ENCODE measurements around the gene GRIN3B.
A peak's percentile ranks its signal among the peaks of the same experiment; 100 is the strongest.

Gene GRIN3B

DNA sequence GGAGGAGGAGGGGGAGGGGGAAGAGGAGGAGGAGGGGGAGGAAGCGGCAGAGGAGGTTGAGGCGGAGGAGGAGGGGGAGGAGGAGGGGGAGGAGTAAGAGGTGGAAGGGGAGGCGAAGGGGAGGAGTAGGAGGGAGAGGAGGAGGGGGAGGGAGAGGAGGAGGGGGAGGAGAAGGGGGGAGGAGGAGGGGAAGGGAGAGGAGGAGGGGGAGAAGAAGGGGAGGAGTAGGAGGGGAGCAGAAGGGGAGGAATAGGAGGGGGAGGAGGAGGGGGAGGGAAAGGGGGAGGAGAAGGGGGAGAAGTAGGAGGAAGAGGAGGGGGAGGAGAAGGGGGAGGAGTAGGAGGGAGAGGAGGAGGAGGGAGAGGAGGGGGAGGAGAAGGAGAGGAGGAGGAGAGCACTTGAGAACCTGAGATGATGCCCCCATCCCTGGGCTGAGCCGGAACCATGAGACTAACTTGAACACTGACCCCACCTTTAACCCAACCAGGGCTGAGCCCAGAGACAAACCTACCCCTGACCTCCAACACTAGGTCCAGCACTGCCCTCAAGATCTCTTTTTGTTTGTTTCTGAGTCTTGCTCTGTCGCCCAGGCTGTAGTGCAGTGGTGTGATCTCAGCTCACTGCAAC is 52.2 kb downstream of the GRIN3B start:
- Histone ChIP-seq H3K27ac (ENCODE audit: extremely low read depth, low read depth, low read length) (no peak overlapping the region), H3K36me3 (ENCODE audit: control insufficient read depth in 2 of 2, insufficient read depth in 1 of 2, low read length in 2 of 2) (peaks cover 0 to 29% of the 10 kb centered on the region in 2 experiments; a peak in 1 of 3 replicates), H3K4me1 (ENCODE audit: control insufficient read depth, insufficient read depth, low read length) (no peaks in the 10 kb centered on the region), H3K9me3 (ENCODE audit: control insufficient read depth, insufficient read depth, low read depth, low read length) (no peaks in the 10 kb centered on the region), H3K4me3 (ENCODE audit: low read depth, low read length) (no peak overlapping the region)
- ChIA-PET CTCF (no interaction called here), POLR2A (no interaction called here)
- no peak for TF ChIP-seq ZNF121 (tag by site-specific recombination; IDR thresholded peaks at IDR 0.05)
- TF ChIP-seq, protein P1, sequence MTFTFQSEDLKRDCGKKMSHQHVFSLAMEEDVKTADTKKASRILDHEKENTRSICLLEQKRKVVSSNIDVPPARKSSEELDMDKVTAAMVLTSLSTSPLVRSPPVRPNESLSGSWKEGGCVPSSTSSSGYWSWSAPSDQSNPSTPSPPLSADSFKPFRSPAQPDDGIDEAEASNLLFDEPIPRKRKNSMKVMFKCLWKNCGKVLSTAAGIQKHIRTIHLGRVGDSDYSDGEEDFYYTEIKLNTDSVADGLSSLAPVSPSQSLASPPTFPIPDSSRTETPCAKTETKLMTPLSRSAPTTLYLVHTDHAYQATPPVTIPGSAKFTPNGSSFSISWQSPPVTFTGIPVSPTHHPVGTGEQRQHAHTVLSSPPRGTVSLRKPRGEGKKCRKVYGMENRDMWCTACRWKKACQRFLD (tag by site-specific recombination; IDR thresholded peaks at IDR 0.05), result no peak
- TF ChIP-seq ZNF24 (tag by site-specific recombination; IDR thresholded peaks at IDR 0.05), result no peak

DNA sequence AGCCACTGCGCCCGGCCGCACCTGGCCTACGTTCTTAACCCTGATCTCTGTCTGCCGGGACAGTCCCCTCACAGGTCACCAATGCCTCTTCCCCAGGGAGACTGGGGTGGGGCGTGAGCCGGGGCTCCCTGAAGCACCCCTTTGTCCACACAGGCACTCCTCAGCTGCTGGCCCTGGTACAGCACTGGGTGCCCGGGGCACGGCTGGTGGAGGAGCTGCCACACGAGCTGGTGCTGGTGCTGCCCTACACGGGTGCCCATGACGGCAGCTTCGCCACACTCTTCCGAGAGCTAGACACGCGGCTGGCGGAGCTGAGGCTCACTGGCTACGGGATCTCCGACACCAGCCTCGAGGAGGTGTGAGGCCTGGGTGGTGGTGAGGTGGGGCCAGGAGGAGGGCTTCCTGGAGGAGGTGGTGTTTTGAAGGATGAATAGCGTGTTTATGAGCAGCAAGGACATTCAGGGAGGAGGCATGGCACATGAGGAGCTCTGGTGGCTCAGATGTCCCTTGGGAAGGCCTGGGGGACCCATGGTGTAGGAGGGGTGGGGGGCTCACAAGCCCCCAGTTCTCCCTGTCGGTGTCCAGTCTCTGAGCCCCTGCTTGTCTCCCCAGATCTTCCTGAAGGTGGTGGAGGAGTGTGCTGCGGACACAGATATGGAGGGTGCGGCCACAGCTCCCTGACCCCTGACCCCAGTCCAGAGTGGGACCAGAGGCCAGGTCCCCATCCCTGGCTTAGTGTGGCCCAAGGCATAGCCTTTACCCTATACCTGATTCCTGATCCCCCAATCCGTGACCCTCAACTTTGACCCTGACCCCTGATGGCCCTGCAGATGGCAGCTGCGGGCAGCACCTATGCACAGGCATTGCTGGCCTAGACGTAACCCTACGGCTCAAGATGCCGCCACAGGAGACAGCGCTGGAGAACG is 53.2 kb downstream of the GRIN3B start:
- no peaks in the 10 kb centered on the region for H3K4me1 ChIP-seq (ENCODE audit: control insufficient read depth, insufficient read depth, low read length)
- TF ChIP-seq ZNF843 (tag by site-specific recombination; IDR thresholded peaks at IDR 0.05) (no peak), ZNF473 (tag by site-specific recombination; IDR thresholded peaks at IDR 0.05) (no peak), ZNF394 (tag by site-specific recombination; IDR thresholded peaks at IDR 0.05; ENCODE audit: borderline replicate concordance) (no peak), BCL11A (tag by site-specific recombination; IDR thresholded peaks at IDR 0.05; ENCODE audit: low read depth) (0 out of 2 replicates have a peak, but pooled peaks have one; percentile 67), BCL11B (tag by site-specific recombination; IDR thresholded peaks at IDR 0.05; ENCODE audit: low read depth) (peak; percentile 93)
- TF ChIP-seq, protein P2, sequence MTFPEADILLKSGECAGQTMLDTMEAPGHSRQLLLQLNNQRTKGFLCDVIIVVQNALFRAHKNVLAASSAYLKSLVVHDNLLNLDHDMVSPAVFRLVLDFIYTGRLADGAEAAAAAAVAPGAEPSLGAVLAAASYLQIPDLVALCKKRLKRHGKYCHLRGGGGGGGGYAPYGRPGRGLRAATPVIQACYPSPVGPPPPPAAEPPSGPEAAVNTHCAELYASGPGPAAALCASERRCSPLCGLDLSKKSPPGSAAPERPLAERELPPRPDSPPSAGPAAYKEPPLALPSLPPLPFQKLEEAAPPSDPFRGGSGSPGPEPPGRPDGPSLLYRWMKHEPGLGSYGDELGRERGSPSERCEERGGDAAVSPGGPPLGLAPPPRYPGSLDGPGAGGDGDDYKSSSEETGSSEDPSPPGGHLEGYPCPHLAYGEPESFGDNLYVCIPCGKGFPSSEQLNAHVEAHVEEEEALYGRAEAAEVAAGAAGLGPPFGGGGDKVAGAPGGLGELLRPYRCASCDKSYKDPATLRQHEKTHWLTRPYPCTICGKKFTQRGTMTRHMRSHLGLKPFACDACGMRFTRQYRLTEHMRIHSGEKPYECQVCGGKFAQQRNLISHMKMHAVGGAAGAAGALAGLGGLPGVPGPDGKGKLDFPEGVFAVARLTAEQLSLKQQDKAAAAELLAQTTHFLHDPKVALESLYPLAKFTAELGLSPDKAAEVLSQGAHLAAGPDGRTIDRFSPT (tag by site-specific recombination; IDR thresholded peaks at IDR 0.05), result peak; percentile 64
- POLR2A ChIA-PET, result no interaction called here
- no peak overlapping the region for H3K27ac ChIP-seq (ENCODE audit: extremely low read depth, low read depth, low read length)
- no peak overlapping the region for H3K4me3 ChIP-seq (ENCODE audit: low read depth, low read length)
- CTCF ChIA-PET, result interaction anchor here (1.0 kb wide), 2 partner anchors 14 to 187 kb away, joined by 3 to 4 read pairs; partner anchors contain the start of gene ABCA7
- H3K36me3 ChIP-seq (ENCODE audit: control insufficient read depth in 2 of 2, insufficient read depth in 1 of 2, low read length in 2 of 2), result peaks cover 0 to 36% of the 10 kb centered on the region in 2 experiments; a peak in 1 of 3 replicates
- H3K9me3 ChIP-seq (ENCODE audit: control insufficient read depth, insufficient read depth, low read depth, low read length), result no peaks in the 10 kb centered on the region

DNA sequence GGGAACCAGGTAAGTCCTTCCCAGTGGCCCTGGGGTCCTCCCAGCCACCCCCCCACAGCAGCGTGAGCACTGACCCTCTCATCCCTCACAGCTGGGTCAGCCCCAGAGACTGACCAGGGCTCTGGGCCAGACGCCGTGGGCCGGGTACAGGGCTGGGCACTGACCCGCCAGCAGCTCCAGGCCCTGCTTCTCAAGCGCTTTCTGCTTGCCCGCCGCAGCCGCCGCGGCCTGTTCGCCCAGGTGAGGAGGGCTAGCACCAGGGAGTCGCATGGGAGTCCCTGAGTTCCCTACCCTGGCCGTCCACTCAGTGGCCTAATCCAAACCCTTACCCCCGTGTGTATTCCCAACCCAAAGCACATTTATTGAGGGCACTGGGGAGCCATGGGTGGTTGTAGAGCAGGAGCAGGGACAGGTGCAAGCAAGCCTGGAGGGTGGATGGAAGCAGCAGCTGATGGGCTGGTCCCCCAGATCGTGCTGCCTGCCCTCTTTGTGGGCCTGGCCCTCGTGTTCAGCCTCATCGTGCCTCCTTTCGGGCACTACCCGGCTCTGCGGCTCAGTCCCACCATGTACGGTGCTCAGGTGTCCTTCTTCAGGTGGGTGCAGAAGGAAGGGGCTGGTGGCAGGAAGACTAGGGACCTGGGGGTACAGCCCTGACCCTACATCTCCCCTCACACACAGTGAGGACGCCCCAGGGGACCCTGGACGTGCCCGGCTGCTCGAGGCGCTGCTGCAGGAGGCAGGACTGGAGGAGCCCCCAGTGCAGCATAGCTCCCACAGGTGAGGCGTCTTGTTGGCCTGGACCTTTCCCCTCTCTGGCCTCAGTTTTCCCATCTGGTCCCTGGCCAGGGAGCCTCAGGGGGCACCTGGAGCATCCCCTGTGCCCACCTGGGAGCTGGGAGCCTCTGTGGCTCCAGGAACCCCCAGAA is 54.1 kb downstream of the GRIN3B start:
- peaks cover 0 to 41% of the 10 kb centered on the region in 2 experiments; a peak in 1 of 3 replicates for H3K36me3 ChIP-seq (ENCODE audit: control insufficient read depth in 2 of 2, insufficient read depth in 1 of 2, low read length in 2 of 2)
- ChIA-PET CTCF (interaction anchor here (1.0 kb wide), 2 partner anchors 14 to 186 kb away, joined by 3 to 4 read pairs; partner anchors contain the start of gene ABCA7), POLR2A (interaction anchor here (0.7 kb wide), 1 partner anchor 15 kb away, joined by 3 read pairs; the partner anchor contains the start of gene ABCA7)
- H3K4me1 ChIP-seq (ENCODE audit: control insufficient read depth, insufficient read depth, low read length), result no peaks in the 10 kb centered on the region
- H3K9me3 ChIP-seq (ENCODE audit: control insufficient read depth, insufficient read depth, low read depth, low read length), result no peaks in the 10 kb centered on the region
- no peak overlapping the region for H3K27ac ChIP-seq (ENCODE audit: extremely low read depth, low read depth, low read length)
- H3K4me3 ChIP-seq (ENCODE audit: low read depth, low read length), result no peak overlapping the region
- TF ChIP-seq ZNF654 (tag by site-specific recombination; IDR thresholded peaks at IDR 0.05; ENCODE audit: low read depth) (no peak), ZNF324 (tag by site-specific recombination; IDR thresholded peaks at IDR 0.05) (no peak), ZNF621 (tag by site-specific recombination; IDR thresholded peaks at IDR 0.05) (no peak), ZBTB21 (tag by site-specific recombination; IDR thresholded peaks at IDR 0.05) (no peak), SCRT1 (tag by site-specific recombination; IDR thresholded peaks at IDR 0.05; ENCODE audit: borderline replicate concordance) (no peak), ZNF184 (tag by site-specific recombination; IDR thresholded peaks at IDR 0.05) (no peak)
- TF ChIP-seq, protein P3, sequence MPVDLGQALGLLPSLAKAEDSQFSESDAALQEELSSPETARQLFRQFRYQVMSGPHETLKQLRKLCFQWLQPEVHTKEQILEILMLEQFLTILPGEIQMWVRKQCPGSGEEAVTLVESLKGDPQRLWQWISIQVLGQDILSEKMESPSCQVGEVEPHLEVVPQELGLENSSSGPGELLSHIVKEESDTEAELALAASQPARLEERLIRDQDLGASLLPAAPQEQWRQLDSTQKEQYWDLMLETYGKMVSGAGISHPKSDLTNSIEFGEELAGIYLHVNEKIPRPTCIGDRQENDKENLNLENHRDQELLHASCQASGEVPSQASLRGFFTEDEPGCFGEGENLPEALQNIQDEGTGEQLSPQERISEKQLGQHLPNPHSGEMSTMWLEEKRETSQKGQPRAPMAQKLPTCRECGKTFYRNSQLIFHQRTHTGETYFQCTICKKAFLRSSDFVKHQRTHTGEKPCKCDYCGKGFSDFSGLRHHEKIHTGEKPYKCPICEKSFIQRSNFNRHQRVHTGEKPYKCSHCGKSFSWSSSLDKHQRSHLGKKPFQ (tag by site-specific recombination; IDR thresholded peaks at IDR 0.05), result no peak
- TF ChIP-seq, protein P4, sequence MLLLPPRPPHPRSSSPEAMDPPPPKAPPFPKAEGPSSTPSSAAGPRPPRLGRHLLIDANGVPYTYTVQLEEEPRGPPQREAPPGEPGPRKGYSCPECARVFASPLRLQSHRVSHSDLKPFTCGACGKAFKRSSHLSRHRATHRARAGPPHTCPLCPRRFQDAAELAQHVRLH (tag by site-specific recombination; IDR thresholded peaks at IDR 0.05), result 0 out of 2 replicates have a peak, but pooled peaks have one; percentile 44
- TF ChIP-seq, protein P5, sequence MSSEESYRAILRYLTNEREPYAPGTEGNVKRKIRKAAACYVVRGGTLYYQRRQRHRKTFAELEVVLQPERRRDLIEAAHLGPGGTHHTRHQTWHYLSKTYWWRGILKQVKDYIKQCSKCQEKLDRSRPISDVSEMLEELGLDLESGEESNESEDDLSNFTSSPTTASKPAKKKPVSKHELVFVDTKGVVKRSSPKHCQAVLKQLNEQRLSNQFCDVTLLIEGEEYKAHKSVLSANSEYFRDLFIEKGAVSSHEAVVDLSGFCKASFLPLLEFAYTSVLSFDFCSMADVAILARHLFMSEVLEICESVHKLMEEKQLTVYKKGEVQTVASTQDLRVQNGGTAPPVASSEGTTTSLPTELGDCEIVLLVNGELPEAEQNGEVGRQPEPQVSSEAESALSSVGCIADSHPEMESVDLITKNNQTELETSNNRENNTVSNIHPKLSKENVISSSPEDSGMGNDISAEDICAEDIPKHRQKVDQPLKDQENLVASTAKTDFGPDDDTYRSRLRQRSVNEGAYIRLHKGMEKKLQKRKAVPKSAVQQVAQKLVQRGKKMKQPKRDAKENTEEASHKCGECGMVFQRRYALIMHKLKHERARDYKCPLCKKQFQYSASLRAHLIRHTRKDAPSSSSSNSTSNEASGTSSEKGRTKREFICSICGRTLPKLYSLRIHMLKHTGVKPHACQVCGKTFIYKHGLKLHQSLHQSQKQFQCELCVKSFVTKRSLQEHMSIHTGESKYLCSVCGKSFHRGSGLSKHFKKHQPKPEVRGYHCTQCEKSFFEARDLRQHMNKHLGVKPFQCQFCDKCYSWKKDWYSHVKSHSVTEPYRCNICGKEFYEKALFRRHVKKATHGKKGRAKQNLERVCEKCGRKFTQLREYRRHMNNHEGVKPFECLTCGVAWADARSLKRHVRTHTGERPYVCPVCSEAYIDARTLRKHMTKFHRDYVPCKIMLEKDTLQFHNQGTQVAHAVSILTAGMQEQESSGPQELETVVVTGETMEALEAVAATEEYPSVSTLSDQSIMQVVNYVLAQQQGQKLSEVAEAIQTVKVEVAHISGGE (tag by site-specific recombination; conservative IDR thresholded peaks at IDR 0.05; ENCODE audit: low read depth), result no peak
